Activated CD8-positive, alpha-beta T cell treated with anti-CD3 and anti-CD28 coated beads, Interleukin-2, amount 10 ng/mL, durations not matched to agents 7 days and 5 days (primary cell): ENCODE results near the gene ATP7B. TPM values are rescaled to one million over a fixed set of nuclear protein-coding genes. Genes with fewer than 3 reads are reported as not detected.

ENCODE experiments used
- ATAC-seq: fragments of 150-1000 bp; cut with Tn5 transposase; one replicate; pipeline ENCODE4 v1.10.0; 2021; ENCODE audit warnings: moderate library complexity
- CTCF ChIA-PET: fragments of 350-600 bp; sonication (Branson Sonifier 250); formaldehyde crosslinking; loops from one replicate; lab custom pipeline; 2021; ENCODE audit warnings: antibody characterized with exemption; lab: Charles Lee
- POLR2A ChIA-PET: fragments of 350-600 bp; sonication (Branson Sonifier 250); formaldehyde crosslinking; loops from one replicate; lab custom pipeline; 2021; ENCODE audit warnings: antibody characterized with exemption; lab: Charles Lee
- DNase-seq: peaks from one replicate; pipeline ENCODE4 v3.0.0-alpha.2; 2020
- H3K27ac Mint-ChIP-seq: one replicate; pipeline ENCODE4 v1.8.0; 2021; ENCODE audit warnings: mild to moderate bottlenecking, mixed read lengths
- H3K27me3 Mint-ChIP-seq: one replicate; pipeline ENCODE4 v1.8.0; 2021; ENCODE audit warnings: low read depth, mixed read lengths
- H3K36me3 Mint-ChIP-seq: one replicate; pipeline ENCODE4 v1.8.0; 2021; ENCODE audit warnings: low read depth, mixed read lengths
- H3K4me1 Mint-ChIP-seq: one replicate; pipeline ENCODE4 v1.8.0; 2021; ENCODE audit warnings: low read depth, mixed read lengths
- H3K4me3 Mint-ChIP-seq: one replicate; pipeline ENCODE4 v1.8.0; 2021; ENCODE audit warnings: mild to moderate bottlenecking, mixed read lengths
- H3K9me3 Mint-ChIP-seq: one replicate; pipeline ENCODE4 v1.8.0; 2022; ENCODE audit warnings: mixed read lengths; ENCODE audit not compliant: insufficient read depth
- total RNA-seq, 2 experiments: library from RNA; stranded (reverse); gene quantifications; one replicate each; pipeline ENCODE4 v1.2.3, GENCODE V29; 2021

ATP7B gene
- total RNA-seq, 2 experiments from 2014 or later: 0.29 to 0.37 TPM

DNA sequence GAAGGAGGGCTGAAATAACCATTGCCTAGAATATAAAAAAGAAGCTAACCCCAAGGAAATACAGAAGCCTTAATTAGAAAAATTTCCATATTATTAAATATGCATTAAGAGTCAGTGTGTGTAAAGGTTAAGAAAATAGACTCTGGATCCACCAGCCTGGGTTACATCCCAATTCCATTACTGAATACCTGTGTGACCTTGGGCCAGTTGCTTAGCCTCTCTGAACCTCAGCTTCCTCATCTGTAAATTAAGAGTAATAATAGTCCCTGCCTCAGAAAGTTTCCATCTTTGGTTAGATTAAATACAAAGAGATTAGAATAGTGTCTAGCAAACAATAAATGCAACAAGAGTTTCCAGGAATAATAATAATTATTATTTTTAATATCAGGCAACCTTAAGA, 54.5 kb downstream of the ATP7B start:
- H3K27ac Mint-ChIP-seq: no peak overlapping the region
- DNase-seq (no peak), ATAC-seq (no peak)
- H3K9me3 Mint-ChIP-seq: no peaks in the 10 kb centered on the region
- no peaks in the 10 kb centered on the region for H3K27me3 Mint-ChIP-seq
- CTCF ChIA-PET: interaction anchor here (1.1 kb wide), 1 partner anchor 61 kb away, joined by 3 read pairs; no protein-coding TSS in a partner anchor
- H3K4me1 Mint-ChIP-seq: peaks cover 41% of the 10 kb centered on the region
- POLR2A ChIA-PET: no interaction called here
- H3K4me3 Mint-ChIP-seq: no peak overlapping the region
- H3K36me3 Mint-ChIP-seq: no peaks in the 10 kb centered on the region

DNA sequence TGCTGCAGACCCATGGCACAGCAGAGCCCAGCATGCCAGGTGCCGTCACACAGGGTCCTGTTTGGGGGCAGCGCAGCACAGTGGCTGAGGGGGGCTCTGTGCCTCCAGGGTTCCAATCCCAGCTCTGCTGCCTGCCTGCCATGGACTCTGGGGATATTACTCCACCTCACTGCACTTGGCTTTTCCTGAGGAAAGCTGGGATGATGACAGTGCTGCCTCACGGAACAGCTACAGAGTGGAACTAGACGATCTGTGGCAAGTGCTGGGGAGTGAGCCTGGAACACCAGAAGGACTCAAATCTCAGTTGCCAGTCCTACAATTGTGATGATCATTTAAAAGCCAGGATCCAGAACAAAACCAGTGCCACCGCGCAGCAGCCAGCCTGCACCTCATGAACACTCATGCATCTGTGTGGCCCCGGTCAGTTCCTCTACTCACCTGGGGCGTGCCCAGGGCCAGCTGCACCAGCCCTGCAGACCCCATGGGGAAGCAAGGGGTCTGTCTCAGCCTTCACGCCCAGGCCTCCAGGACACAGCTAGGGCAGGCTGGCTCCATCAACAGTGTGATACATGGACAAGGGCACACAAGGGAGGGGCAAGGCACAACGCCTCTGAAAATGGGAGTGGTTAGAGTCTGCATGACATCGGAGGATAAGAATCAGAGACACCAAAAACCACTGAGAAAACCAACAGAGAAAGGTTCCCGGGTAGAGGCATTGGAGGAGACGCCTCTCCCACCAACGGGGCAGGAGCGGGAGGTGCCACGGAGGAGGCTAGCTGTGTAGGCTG, 55.2 kb downstream of the ATP7B start:
- Mint-ChIP-seq H3K27ac (no peak overlapping the region), H3K4me3 (no peak overlapping the region), H3K27me3 (no peaks in the 10 kb centered on the region), H3K36me3 (peaks cover under 1% of the 10 kb centered on the region), H3K9me3 (no peaks in the 10 kb centered on the region), H3K4me1 (peaks cover 35% of the 10 kb centered on the region)
- ChIA-PET POLR2A (no interaction called here), CTCF (interaction anchor here (1.1 kb wide), 1 partner anchor 61 kb away, joined by 3 read pairs; no protein-coding TSS in a partner anchor)
- DNase-seq (no peak), ATAC-seq (no peak)

DNA sequence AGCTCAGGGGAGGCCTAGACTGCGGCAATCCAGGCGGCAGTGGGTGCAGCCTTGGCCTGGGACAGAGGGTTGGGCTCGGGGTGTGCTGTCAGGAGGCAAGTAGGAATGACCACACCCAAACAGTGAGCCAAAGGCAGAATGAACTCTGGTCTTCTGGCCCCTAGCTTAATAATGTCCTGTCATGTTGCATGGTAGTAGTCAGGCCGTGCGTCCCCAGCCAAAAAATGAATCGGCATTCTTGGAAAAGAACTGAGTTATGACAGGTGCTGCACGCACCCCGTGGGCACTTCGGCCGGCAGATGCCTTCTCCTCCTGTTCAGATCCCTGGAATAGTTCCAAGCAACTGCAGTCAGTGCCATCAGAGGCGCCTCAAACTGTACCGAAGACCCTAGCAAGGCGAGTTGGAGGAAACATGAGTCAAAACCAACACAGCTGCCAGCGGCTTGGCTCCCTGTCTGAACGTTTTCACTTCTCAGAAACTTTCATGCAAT, 55.9 kb downstream of the ATP7B start:
- Mint-ChIP-seq H3K9me3 (no peaks in the 10 kb centered on the region), H3K36me3 (peaks cover 3% of the 10 kb centered on the region), H3K27ac (no peak overlapping the region), H3K4me3 (no peak overlapping the region), H3K4me1 (peaks cover 38% of the 10 kb centered on the region), H3K27me3 (no peaks in the 10 kb centered on the region)
- ATAC-seq: no peak
- no peak for DNase-seq
- CTCF ChIA-PET: no interaction called here
- POLR2A ChIA-PET: no interaction called here

DNA sequence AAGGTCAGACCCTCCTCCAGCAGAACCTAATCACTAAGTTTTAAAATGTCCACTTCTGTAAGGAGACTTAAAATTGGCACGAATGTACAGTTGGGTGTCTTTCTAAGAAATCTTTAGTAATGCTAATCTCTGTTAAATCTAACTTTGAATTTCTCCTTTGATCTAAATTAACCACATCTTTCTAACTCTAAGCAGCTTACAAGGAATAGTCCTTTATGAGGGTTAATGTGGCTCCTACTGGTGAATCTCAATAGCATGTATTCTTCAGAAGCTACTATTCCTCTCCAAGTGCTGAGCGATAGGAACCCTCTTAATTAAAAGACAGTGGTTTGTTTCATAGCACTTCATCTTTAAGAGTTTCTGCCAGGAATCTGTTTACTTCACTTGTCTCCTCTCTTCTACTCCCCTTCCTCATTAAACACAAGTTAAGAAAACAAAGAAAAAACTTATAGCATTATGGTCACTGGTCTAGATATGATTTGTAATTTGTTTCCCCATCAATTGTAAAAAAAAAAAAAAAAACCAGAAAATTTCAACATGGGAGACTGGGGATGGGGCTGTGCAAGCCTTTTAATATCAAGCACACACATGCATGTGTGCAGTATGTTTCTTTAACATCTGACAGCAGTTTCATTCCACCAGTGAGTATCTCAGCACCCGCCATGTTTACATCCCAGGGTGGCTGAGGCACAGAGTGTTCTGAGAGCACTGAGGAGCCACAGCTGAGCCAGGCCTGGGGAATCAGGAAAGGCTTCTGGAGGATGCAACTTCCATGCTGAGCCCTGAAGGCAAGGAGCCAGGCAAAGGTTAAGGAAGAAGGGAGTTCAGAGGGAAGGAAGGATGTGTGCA, 57.7 kb downstream of the ATP7B start:
- peaks cover 30% of the 10 kb centered on the region for H3K4me1 Mint-ChIP-seq
- POLR2A ChIA-PET: no interaction called here
- no peak for ATAC-seq

DNA sequence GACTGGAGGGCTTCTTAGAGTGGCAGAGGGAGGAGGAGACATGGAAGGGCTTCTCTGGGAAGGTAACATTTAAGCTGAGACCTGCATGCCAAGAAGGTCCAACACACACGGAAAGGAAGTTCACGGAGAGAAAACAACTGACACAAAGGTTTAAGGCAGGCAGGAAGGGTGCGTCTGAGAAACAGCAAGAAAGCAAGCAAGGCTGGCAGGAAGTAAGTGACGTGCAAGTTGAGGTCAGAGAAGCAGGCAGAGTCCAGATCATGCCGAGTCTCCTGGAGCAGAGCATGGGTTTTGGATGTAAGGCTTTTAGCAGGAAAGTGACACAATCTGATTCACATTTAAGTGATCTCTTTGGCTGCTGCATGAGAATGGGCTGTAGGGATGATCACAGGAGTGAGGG, 60.5 kb downstream of the ATP7B start:
- H3K9me3 Mint-ChIP-seq: no peaks in the 10 kb centered on the region
- H3K27me3 Mint-ChIP-seq: peaks cover 3% of the 10 kb centered on the region
- ATAC-seq (peak; percentile 55), DNase-seq (peak; percentile 55)
- no peak overlapping the region for H3K4me3 Mint-ChIP-seq
- peak overlapping the region; percentile 80 for H3K27ac Mint-ChIP-seq
- ChIA-PET POLR2A (no interaction called here), CTCF (no interaction called here)
- H3K36me3 Mint-ChIP-seq: peaks cover 3% of the 10 kb centered on the region
- H3K4me1 Mint-ChIP-seq: peaks cover 23% of the 10 kb centered on the region

More for the DNA sequence above, 57.7 kb downstream of the ATP7B start:
- CTCF ChIA-PET: no interaction called here
- H3K4me3 Mint-ChIP-seq: no peak overlapping the region
- H3K36me3 Mint-ChIP-seq: peaks cover 3% of the 10 kb centered on the region
- no peak overlapping the region for H3K27ac Mint-ChIP-seq
- H3K27me3 Mint-ChIP-seq: no peaks in the 10 kb centered on the region
- H3K9me3 Mint-ChIP-seq: no peaks in the 10 kb centered on the region
- no peak for DNase-seq

DNA sequence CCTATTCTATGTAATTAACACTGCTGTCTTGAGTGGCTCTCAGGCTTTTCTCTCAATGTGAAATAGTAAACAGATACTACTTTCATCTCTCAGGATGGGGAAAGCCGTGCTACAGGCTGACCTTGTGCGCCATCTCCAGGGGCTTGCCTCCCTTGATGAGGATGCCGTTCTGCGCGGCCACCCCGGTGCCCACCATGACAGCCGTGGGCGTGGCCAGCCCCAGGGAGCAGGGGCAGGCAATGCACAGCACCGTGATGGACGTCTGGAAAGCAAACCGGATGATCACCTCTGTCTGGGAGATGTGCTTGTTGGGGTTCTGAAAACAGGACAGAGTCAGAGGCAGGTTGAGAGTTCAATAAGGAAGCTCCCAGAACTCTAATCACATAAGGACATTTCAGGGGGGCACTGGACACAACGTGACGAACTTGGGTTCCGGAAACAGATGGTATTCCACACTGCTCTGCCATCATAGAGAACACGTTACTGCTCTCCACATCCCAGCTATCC, 65.0 kb downstream of the ATP7B start:
- Mint-ChIP-seq H3K27ac (no peak overlapping the region), H3K4me1 (peaks cover 24% of the 10 kb centered on the region), H3K4me3 (no peak overlapping the region), H3K36me3 (peaks cover 3% of the 10 kb centered on the region), H3K9me3 (no peaks in the 10 kb centered on the region), H3K27me3 (peaks cover 19% of the 10 kb centered on the region)
- ChIA-PET POLR2A (no interaction called here), CTCF (no interaction called here)
- ATAC-seq (no peak), DNase-seq (no peak)

DNA sequence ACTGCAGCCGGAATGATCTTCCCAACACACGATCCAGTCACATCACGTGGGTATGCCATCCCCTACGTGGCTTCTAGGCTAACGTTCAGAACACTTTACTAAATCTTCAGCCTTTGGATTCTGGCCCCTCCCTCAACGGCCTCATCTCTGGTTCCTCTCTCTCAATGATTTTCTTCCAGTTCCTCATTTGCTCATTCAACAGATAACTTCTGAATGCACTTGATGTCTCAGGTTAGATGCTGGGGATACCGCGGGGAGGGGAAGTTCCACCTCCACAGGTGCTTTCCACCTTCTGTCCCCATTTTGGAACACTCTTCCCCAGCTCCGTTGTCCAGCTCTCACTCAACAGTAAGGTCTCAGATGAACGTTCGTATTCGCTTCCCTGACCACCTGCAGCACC, 66.1 kb downstream of the ATP7B start:
- ChIA-PET POLR2A (no interaction called here), CTCF (interaction anchor here (1.6 kb wide), 1 partner anchor 130 kb away, joined by 5 read pairs; no protein-coding TSS in a partner anchor)
- DNase-seq: no peak
- Mint-ChIP-seq H3K4me1 (peaks cover 14% of the 10 kb centered on the region), H3K36me3 (no peaks in the 10 kb centered on the region), H3K4me3 (no peak overlapping the region), H3K27me3 (peaks cover 19% of the 10 kb centered on the region), H3K27ac (no peak overlapping the region), H3K9me3 (no peaks in the 10 kb centered on the region)
- ATAC-seq: no peak

DNA sequence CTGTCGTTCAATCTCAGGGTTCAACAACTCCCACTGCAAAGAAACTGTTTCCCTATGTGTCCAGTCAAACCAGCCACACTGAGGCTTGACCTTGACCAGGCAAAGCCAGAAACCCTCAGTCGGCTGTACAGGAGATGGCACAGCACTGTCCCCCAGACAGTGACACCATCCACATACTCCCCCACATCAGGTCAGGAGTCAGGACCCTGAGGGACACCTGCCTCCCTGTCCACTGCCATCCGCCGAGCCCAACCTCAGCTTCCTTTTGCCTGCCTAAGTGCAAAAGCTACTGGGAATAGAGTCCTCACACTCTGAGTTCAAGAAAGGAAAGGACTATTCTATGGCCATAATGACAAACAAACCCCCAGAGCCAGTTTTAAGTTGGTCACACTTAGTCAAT, 66.8 kb downstream of the ATP7B start:
- no peak overlapping the region for H3K27ac Mint-ChIP-seq

DNA sequence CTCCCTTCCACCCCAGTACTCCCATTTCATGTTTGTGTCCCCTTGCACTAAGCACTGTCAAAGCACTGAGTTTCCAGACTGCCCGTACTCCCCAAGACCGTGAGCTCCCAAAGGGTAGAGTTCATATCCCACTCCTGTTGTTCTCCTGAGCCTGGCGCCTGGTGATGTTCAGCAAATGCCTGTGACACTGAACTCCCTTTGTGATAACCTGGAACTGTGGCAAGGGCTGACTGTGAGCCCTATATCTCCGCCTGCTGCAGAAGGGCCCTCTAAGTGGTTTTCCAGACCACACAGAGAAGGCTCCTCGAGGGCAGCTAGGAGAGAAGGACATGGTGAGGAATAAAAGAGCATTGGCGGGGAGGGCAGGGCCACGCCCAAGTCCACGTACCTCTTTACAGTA, 67.5 kb downstream of the ATP7B start:
- peaks cover 14% of the 10 kb centered on the region for H3K4me1 Mint-ChIP-seq
- no peak overlapping the region for H3K27ac Mint-ChIP-seq
- H3K36me3 Mint-ChIP-seq: no peaks in the 10 kb centered on the region
- POLR2A ChIA-PET: no interaction called here
- ATAC-seq (no peak), DNase-seq (no peak)
- H3K27me3 Mint-ChIP-seq: peaks cover 19% of the 10 kb centered on the region
- H3K4me3 Mint-ChIP-seq: no peak overlapping the region
- no peaks in the 10 kb centered on the region for H3K9me3 Mint-ChIP-seq
- CTCF ChIA-PET: interaction anchor here (1.6 kb wide), 1 partner anchor 128 kb away, joined by 5 read pairs; no protein-coding TSS in a partner anchor

More for the DNA sequence above, 66.8 kb downstream of the ATP7B start:
- Mint-ChIP-seq H3K4me1 (peaks cover 14% of the 10 kb centered on the region), H3K9me3 (no peaks in the 10 kb centered on the region), H3K27me3 (peaks cover 19% of the 10 kb centered on the region), H3K4me3 (no peak overlapping the region), H3K36me3 (no peaks in the 10 kb centered on the region)
- DNase-seq: no peak
- POLR2A ChIA-PET: no interaction called here
- CTCF ChIA-PET: interaction anchor here (1.6 kb wide), 1 partner anchor 129 kb away, joined by 5 read pairs; no protein-coding TSS in a partner anchor
- no peak for ATAC-seq

DNA sequence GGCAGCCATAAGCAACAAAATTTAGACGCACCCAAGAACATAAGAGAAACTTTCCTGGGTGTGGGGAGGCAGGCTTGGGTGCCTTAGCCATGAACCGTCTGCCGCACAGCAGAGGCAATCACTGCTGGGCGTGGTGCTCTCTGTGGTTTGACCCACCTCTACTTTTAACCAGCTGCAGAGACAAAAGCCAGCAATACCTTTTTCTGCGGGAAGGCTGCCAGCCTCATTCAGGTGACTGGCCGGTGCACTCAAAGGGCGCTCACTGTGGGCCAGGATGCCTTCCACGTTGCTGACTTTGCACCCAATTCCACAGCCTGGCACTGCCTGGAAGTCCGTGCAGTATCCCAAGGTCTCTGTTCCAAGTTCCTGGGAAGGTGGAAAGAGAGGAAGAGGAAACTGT, 69.1 kb downstream of the ATP7B start:
- no peak for ATAC-seq

DNA sequence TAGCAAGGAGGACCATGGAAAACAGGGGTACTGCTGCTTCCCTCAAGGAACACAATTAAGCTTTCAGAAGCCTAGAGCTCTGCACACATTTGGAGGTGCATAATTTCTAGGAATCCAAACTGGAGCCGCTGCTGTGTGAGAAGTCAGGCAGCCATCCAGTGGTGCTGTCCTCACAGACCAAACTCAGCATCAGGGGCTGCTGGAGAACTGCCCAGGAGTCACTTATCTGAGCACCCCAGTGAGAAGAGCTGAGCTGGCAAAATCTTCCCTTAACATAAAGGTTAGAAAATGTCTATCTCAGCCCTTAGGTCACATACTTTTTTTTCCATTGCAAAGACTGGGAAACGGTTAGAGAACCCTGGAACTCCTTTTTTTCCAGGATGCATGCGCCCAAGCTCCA, 72.8 kb downstream of the ATP7B start:
- H3K36me3 Mint-ChIP-seq: no peaks in the 10 kb centered on the region
- DNase-seq (no peak), ATAC-seq (no peak)
- POLR2A ChIA-PET: no interaction called here
- no peaks in the 10 kb centered on the region for H3K9me3 Mint-ChIP-seq
- H3K27me3 Mint-ChIP-seq: peaks cover 9% of the 10 kb centered on the region
- peaks cover 7% of the 10 kb centered on the region for H3K4me1 Mint-ChIP-seq
- H3K27ac Mint-ChIP-seq: no peak overlapping the region
- CTCF ChIA-PET: interaction anchor here (1.4 kb wide), 1 partner anchor 123 kb away, joined by 3 read pairs; no protein-coding TSS in a partner anchor
- H3K4me3 Mint-ChIP-seq: no peak overlapping the region

More for the DNA sequence above, 69.1 kb downstream of the ATP7B start:
- no peak overlapping the region for H3K4me3 Mint-ChIP-seq
- no peak overlapping the region for H3K27ac Mint-ChIP-seq
- no peaks in the 10 kb centered on the region for H3K9me3 Mint-ChIP-seq
- DNase-seq: peak; percentile 31
- POLR2A ChIA-PET: no interaction called here
- H3K4me1 Mint-ChIP-seq: peaks cover 14% of the 10 kb centered on the region
- no peaks in the 10 kb centered on the region for H3K36me3 Mint-ChIP-seq
- H3K27me3 Mint-ChIP-seq: peaks cover 17% of the 10 kb centered on the region
- CTCF ChIA-PET: interaction anchor here (1.2 kb wide), 1 partner anchor 46 kb away, joined by 3 read pairs; no protein-coding TSS in a partner anchor
